Bronchial epithelial cell (primary cell): ENCODE data around the gene HDAC4. TPM values are rescaled to one million over a fixed set of nuclear protein-coding genes. Genes with fewer than 3 reads are reported as not detected.

Experiments used
- DNase-seq: peaks from one replicate; pipeline ENCODE4 v3.0.0-alpha.2; 2010; ENCODE audit warnings: low read depth
- FAIRE-seq: peaks from 2 replicates; lab custom pipeline; 2011; peaks lifted over from hg19 to GRCh38; lab: Jason Lieb, UNC
- H3K27me3 ChIP-seq: 2 replicates; pipeline ENCODE4 v1.5.1; 2011; ENCODE audit warnings: low read length; ENCODE audit not compliant: control insufficient read depth, insufficient read depth
- H3K36me3 ChIP-seq: 2 replicates; pipeline ENCODE4 v1.5.1; 2011; ENCODE audit warnings: low read length; ENCODE audit not compliant: control insufficient read depth, insufficient read depth
- H3K4me3 ChIP-seq: 2 replicates; pipeline ENCODE4 v1.5.1; 2011; ENCODE audit warnings: mild to moderate bottlenecking, low read depth, low read length, control low read depth
- total RNA-seq: library from RNA; depleted of rRNA; stranded (reverse); fragments of >200 nt; gene quantifications from 2 replicates; pipeline ENCODE4 v1.2.1, GENCODE V29; 2014
- TF ChIP-seq, protein P1 (sequence below): IDR thresholded peaks from 2 replicates; pipeline ENCODE4 v1.5.1; 2011; ENCODE audit warnings: mild to moderate bottlenecking, moderate library complexity, low read length, control low read depth, inconsistent platforms; ENCODE audit not compliant: insufficient read depth, severe bottlenecking

Gene HDAC4
- total RNA-seq, 1 donor from 2014 or later = 5.3 TPM

DNA sequence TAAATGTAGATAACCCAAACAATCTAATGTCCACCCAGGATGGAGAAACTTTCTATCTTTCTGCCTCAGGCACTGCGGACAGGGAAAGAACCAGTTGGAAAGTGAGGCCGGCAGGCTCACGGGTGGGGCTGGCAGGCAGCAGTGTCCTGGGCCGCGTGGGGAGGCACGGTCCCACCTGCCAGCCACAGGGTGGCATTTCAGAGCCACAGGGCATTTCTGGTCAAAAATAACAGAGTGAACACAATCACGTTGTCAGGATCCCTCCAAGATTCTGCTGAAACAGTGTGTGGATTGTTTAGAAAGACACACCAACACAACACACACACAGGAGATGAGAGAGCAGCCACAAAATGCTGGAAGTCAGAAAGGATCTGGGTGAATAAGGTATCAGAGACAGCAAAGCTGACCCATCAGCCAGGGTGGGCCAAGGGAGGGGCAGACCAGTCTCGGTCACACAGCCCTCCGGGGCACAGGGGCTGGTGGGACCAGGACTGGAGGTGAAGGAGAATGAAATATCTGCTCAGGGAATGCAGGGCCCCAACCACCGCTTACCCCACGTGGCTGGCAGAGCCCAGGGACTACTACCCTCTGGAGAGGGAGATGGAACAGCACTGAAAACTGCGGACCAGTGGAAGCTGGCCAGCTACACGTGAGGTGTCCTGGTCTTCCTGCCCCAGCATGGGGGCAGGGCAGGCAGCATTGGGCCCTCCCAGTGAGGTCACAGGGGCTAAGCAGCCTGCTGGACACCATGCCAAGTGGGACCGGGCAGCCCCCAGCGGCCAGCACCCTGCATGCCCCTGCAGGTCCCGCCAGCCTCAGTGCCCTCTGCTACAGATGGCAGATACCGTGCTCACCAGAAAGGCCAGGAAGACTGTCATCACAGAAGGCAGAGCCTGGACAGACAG, 173.9 kb downstream of the HDAC4 start:
- Histone ChIP-seq H3K27me3 (no peaks in the 10 kb centered on the region), H3K36me3 (no peaks in the 10 kb centered on the region), H3K4me3 (no peak overlapping the region)
- no peak for DNase-seq
- FAIRE-seq = peak; percentile 47
- TF ChIP-seq, protein P1, sequence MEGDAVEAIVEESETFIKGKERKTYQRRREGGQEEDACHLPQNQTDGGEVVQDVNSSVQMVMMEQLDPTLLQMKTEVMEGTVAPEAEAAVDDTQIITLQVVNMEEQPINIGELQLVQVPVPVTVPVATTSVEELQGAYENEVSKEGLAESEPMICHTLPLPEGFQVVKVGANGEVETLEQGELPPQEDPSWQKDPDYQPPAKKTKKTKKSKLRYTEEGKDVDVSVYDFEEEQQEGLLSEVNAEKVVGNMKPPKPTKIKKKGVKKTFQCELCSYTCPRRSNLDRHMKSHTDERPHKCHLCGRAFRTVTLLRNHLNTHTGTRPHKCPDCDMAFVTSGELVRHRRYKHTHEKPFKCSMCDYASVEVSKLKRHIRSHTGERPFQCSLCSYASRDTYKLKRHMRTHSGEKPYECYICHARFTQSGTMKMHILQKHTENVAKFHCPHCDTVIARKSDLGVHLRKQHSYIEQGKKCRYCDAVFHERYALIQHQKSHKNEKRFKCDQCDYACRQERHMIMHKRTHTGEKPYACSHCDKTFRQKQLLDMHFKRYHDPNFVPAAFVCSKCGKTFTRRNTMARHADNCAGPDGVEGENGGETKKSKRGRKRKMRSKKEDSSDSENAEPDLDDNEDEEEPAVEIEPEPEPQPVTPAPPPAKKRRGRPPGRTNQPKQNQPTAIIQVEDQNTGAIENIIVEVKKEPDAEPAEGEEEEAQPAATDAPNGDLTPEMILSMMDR = no peak

DNA sequence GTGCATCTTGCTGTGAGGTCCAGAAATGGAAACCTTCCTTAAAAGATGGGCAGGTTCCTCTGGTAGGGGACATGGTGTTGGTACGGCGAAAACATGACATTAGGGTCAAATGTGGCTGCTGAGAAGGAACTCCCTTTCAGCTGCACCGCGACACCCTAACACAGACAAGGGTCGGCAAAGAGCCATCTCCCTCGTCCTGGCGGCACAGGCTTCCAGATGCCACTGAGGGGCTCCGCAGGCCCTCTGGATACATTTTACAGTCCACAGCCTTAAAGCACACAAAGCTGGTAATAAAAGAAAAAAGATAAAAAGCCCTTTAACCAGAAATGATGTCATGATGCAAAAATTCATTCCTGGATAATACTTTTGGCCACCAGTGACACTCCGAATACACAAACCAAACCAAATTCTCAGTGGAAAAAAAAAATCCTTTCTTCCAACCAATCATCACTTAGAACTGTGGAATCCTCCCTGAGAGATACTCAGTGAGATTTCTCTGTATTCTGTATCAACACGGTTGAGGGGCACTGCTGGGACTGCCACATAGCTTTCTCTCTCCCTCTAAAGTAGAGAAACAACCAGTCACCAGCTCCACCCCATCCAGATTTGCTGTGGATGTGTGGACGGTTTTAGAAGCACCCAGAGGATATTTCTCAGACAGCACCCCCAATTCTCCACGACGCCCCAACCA, 174.8 kb downstream of the HDAC4 start:
- H3K27me3 ChIP-seq = no peaks in the 10 kb centered on the region
- TF ChIP-seq, protein P1 = no peak
- no peak overlapping the region for H3K4me3 ChIP-seq
- H3K36me3 ChIP-seq = no peaks in the 10 kb centered on the region
- DNase-seq (no peak), FAIRE-seq (no peak)

DNA sequence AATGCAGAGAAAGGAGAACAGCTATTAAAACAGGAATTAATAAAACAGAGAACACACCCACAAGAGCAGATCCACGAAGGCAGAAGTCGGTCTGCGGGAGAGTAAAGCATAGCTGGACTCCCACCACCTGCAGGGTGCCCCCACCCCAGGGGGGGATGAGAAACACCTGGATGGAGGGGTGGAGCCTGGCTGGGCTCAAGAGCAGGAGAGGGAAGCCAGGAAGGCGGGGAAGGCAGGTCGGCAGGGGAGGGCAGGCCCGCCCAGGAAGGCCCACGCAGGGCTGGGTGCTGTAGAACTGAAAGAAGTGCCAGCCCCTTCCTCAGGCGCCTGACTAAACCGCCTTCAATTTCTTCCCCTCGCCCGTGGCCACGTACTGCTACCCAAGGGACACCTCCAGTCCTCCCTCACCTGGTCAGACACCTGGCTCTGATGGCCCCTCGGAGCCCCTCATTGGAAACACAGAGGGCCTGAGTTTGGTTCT, 175.4 kb downstream of the HDAC4 start:
- Histone ChIP-seq H3K4me3 (no peak overlapping the region), H3K27me3 (no peaks in the 10 kb centered on the region), H3K36me3 (no peaks in the 10 kb centered on the region)
- FAIRE-seq = no peak
- TF ChIP-seq, protein P1 = no peak
- no peak for DNase-seq

DNA sequence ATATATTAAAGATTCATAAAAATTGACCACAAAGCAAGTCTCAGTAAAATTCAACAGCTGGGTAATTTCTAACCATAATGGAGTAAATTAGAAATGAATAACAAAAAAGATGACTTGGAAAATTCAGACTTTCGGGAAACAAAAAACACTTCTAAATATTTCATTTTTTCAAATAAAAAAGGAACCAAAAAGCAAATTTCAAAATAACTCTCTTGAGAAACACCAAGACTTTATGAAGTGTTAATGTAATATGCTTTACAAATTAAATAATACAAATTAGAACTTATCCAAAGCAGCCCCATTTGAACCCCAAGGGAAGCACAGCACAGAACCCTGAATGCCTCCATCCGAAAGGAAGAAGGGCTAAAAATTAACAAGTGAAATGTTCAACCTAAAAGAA, 175.9 kb downstream of the HDAC4 start:
- DNase-seq (no peak), FAIRE-seq (no peak)
- TF ChIP-seq, protein P1 = no peak

DNA sequence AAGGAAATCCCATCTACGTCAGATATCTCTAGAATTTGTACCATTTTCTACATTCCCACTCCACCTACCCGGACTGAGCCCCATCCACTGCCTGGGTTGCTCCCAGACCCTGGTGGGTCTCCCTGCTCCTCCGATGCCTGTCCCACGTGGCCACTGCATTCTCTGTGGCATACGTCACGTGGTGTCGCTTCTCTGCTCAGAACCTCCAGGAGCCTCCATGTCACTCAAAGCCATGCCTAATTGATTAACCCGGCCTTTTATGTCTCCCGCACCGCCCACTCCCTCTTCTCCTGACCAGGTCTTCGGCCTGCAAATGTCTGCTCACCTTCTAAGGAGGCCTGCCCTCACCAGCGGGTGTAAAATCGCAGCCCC, 176.6 kb downstream of the HDAC4 start:
- no peaks in the 10 kb centered on the region for H3K36me3 ChIP-seq
- DNase-seq (no peak), FAIRE-seq (no peak)
- H3K4me3 ChIP-seq = no peak overlapping the region
- TF ChIP-seq, protein P1 = no peak
- H3K27me3 ChIP-seq = no peaks in the 10 kb centered on the region

More for the DNA sequence above, 175.9 kb downstream of the HDAC4 start:
- Histone ChIP-seq H3K36me3 (no peaks in the 10 kb centered on the region), H3K27me3 (no peaks in the 10 kb centered on the region), H3K4me3 (no peak overlapping the region)
